ENCODE measurements around the gene FKBP4.

DNA sequence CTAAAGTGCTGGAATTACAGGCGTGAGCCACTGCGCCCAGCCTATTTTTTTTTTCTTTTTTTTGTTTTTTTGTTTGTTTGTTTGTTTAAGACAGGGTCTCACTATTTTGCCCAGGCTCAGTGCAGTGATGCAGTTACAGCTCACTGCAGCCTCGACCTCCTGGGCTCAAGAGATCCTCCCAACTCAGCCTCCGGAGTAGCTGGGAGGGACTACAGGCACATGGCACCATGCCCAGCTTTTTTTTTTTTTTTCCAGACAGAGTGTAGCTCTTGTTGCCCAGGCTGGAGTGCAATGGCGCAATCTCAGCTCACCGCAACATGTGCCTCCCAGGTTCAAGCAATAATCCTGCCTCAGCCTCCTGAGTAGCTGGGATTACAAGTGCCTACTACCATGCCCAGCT, 11.9 kb downstream of the FKBP4 start:
- TF ChIP-seq, protein P1, sequence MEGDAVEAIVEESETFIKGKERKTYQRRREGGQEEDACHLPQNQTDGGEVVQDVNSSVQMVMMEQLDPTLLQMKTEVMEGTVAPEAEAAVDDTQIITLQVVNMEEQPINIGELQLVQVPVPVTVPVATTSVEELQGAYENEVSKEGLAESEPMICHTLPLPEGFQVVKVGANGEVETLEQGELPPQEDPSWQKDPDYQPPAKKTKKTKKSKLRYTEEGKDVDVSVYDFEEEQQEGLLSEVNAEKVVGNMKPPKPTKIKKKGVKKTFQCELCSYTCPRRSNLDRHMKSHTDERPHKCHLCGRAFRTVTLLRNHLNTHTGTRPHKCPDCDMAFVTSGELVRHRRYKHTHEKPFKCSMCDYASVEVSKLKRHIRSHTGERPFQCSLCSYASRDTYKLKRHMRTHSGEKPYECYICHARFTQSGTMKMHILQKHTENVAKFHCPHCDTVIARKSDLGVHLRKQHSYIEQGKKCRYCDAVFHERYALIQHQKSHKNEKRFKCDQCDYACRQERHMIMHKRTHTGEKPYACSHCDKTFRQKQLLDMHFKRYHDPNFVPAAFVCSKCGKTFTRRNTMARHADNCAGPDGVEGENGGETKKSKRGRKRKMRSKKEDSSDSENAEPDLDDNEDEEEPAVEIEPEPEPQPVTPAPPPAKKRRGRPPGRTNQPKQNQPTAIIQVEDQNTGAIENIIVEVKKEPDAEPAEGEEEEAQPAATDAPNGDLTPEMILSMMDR (IDR thresholded peaks at IDR 0.05) = no peak
- no peak for TF ChIP-seq ZFX (IDR thresholded peaks at IDR 0.05; ENCODE audit: borderline replicate concordance)

Measured in 22Rv1 (cell line).